ENCODE data around the gene GTF2F2. TPM values are rescaled to one million over a fixed set of nuclear protein-coding genes. Genes with fewer than 3 reads are reported as not detected.

Gene GTF2F2
- total and polyA plus RNA-seq, 2 donors (not counting 1 experiment from before 2014, with no cell fraction given) = 5.9 to 19.6 TPM

DNA sequence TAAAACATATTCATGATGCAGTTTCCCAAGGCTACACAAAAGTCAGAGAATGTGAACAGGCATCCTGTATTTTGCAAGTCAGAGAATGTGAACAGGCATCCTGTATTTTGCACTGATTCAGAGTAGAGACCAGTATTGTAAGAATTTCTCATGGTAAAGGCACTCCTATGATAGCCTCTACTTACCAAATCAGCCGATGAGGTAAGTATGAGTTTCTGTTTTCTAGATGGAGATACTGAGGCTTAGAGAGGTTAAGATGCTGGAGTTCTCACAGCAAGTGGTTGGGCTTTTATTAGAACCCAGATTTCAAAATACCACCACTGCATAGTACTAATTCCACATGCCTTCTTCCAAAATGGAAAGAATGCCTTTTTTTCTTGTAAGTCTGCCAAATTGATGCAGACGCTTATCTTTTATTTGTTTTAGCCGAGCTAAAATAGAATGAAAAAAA is 208.4 kb downstream of the GTF2F2 start:
- Histone ChIP-seq H3K4me3 (ENCODE audit: control extremely low read depth in 1 of 5, extremely low read depth in 1 of 5, insufficient read depth in 1 of 5, low read depth in 2 of 5, low read length in 4 of 5) (no peak overlapping the region), H3K4me1 (ENCODE audit: control insufficient read depth in 2 of 2, insufficient read depth in 2 of 2, low read length in 2 of 2) (peaks cover 13 to 18% of the 10 kb centered on the region in 2 donors), H2AFZ (ENCODE audit: insufficient read depth, low read depth, low read length, poor library complexity, severe bottlenecking) (no peak overlapping the region), H3K79me2 (ENCODE audit: control insufficient read depth, insufficient read depth, low read length) (no peaks in the 10 kb centered on the region), H4K20me1 (ENCODE audit: control insufficient read depth, insufficient read depth, low read length, poor library complexity, severe bottlenecking) (no peaks in the 10 kb centered on the region), H3K36me3 (replicated peaks in 1 of 2; ENCODE audit: control extremely low read depth in 1 of 2, control insufficient read depth in 1 of 2, extremely low read depth in 1 of 2, insufficient read depth in 2 of 2, low read length in 1 of 2) (no peaks in the 10 kb centered on the region), H3K27me3 (replicated peaks in 1 of 4; ENCODE audit: control extremely low read depth in 1 of 4, control insufficient read depth in 3 of 4, insufficient read depth in 4 of 4, low read length in 3 of 4) (no peaks in the 10 kb centered on the region), H3K9ac (ENCODE audit: low read length) (peak overlapping the region; percentile 42), H3K4me2 (replicated peaks; ENCODE audit: low read depth, low read length, poor library complexity, severe bottlenecking) (peak overlapping the region; percentile 71), H3K9me3 (ENCODE audit: control extremely low read depth in 1 of 3, control insufficient read depth in 2 of 3, insufficient read depth in 1 of 3, low read length in 2 of 3) (no peaks in the 10 kb centered on the region), H3K27ac (ENCODE audit: low read length in 2 of 2) (no peak overlapping the region)
- no peaks in the 10 kb centered on the region for H3K9me3 Mint-ChIP-seq (ENCODE audit: insufficient read depth)
- no peak overlapping the region for H3K27ac Mint-ChIP-seq
- no peak overlapping the region for H3K4me3 Mint-ChIP-seq
- no peak for ATAC-seq (ENCODE audit: low read depth)
- TF ChIP-seq, protein P1, sequence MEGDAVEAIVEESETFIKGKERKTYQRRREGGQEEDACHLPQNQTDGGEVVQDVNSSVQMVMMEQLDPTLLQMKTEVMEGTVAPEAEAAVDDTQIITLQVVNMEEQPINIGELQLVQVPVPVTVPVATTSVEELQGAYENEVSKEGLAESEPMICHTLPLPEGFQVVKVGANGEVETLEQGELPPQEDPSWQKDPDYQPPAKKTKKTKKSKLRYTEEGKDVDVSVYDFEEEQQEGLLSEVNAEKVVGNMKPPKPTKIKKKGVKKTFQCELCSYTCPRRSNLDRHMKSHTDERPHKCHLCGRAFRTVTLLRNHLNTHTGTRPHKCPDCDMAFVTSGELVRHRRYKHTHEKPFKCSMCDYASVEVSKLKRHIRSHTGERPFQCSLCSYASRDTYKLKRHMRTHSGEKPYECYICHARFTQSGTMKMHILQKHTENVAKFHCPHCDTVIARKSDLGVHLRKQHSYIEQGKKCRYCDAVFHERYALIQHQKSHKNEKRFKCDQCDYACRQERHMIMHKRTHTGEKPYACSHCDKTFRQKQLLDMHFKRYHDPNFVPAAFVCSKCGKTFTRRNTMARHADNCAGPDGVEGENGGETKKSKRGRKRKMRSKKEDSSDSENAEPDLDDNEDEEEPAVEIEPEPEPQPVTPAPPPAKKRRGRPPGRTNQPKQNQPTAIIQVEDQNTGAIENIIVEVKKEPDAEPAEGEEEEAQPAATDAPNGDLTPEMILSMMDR (IDR thresholded peaks at IDR 0.05) = no peak
- TF ChIP-seq EZH2 (IDR thresholded peaks at IDR 0.05; ENCODE audit: borderline replicate concordance, insufficient read depth, low read depth, low read length, poor library complexity, severe bottlenecking) = no peak
- CTCF ChIA-PET = no interaction called here
- H3K27me3 Mint-ChIP-seq = no peaks in the 10 kb centered on the region
- DNase-seq = no peak
- WGBS (ENCODE audit: insufficient coverage) = 75% methylated on average over 2 of the region's 3 CpGs
- POLR2A ChIA-PET = interaction anchor here (0.6 to 1.2 kb wide), 2 partner anchors 12 to 33 kb away, joined by 4 to 7 read pairs; partner anchors contain the start of gene TPT1
- intact Hi-C loops (cut with micrococcal nuclease) = no loop called here
- H3K4me1 Mint-ChIP-seq = peaks cover 37% of the 10 kb centered on the region

- Histone ChIP-seq H3K27me3 (replicated peaks in 1 of 4; ENCODE audit: control extremely low read depth in 1 of 4, control insufficient read depth in 3 of 4, insufficient read depth in 4 of 4, low read length in 3 of 4) (no peaks in the 10 kb centered on the region), H3K27ac (ENCODE audit: low read length in 2 of 2) (no peak overlapping the region), H3K79me2 (ENCODE audit: control insufficient read depth, insufficient read depth, low read length) (no peaks in the 10 kb centered on the region), H3K36me3 (replicated peaks in 1 of 2; ENCODE audit: control extremely low read depth in 1 of 2, control insufficient read depth in 1 of 2, extremely low read depth in 1 of 2, insufficient read depth in 2 of 2, low read length in 1 of 2) (peaks cover 0 to 15% of the 10 kb centered on the region in 2 experiments), H3K4me3 (ENCODE audit: control extremely low read depth in 1 of 5, extremely low read depth in 1 of 5, insufficient read depth in 1 of 5, low read depth in 2 of 5, low read length in 4 of 5) (no peak overlapping the region), H4K20me1 (ENCODE audit: control insufficient read depth, insufficient read depth, low read length, poor library complexity, severe bottlenecking) (peaks cover 6% of the 10 kb centered on the region), H3K4me1 (ENCODE audit: control insufficient read depth in 2 of 2, insufficient read depth in 2 of 2, low read length in 2 of 2) (peaks cover 23 to 28% of the 10 kb centered on the region in 2 donors), H3K4me2 (replicated peaks; ENCODE audit: low read depth, low read length, poor library complexity, severe bottlenecking) (no peak overlapping the region), H3K9ac (ENCODE audit: low read length) (no peak overlapping the region), H3K9me3 (ENCODE audit: control extremely low read depth in 1 of 3, control insufficient read depth in 2 of 3, insufficient read depth in 1 of 3, low read length in 2 of 3) (no peaks in the 10 kb centered on the region), H2AFZ (ENCODE audit: insufficient read depth, low read depth, low read length, poor library complexity, severe bottlenecking) (no peak overlapping the region)
- peak overlapping the region; percentile 61 for H3K27ac Mint-ChIP-seq
- no peak overlapping the region for H3K4me3 Mint-ChIP-seq
- peaks cover 54% of the 10 kb centered on the region for H3K4me1 Mint-ChIP-seq
- ATAC-seq (ENCODE audit: low read depth) (no peak), DNase-seq (no peak)
- H3K27me3 Mint-ChIP-seq = no peaks in the 10 kb centered on the region
- no peaks in the 10 kb centered on the region for H3K9me3 Mint-ChIP-seq (ENCODE audit: insufficient read depth)
- POLR2A ChIA-PET = interaction anchor here (0.6 to 0.9 kb wide), 3 partner anchors 9 to 340 kb away, joined by 3 to 4 read pairs (median 4); no protein-coding TSS in a partner anchor
- intact Hi-C loops (cut with micrococcal nuclease) = no loop called here
- TF ChIP-seq, protein P1 (IDR thresholded peaks at IDR 0.05) = no peak
- no peak for TF ChIP-seq EZH2 (IDR thresholded peaks at IDR 0.05; ENCODE audit: borderline replicate concordance, insufficient read depth, low read depth, low read length, poor library complexity, severe bottlenecking)
- CTCF ChIA-PET = interaction anchor here (1.0 to 2.3 kb wide), 2 partner anchors 22 to 40 kb away, joined by 3 to 8 read pairs; no protein-coding TSS in a partner anchor
- no CpG with 5 or more reads among the region's 1 CpG for WGBS (ENCODE audit: insufficient coverage)
Measured at GRCh38 chr13:45331123-45331619, 210.9 kb downstream of the GTF2F2 start.
